Tibial artery (tissue), 4 donors: Measurements from ENCODE around the gene ZBTB7C.

Experiments
- DNase-seq, 2 donors: peaks; one replicate each; pipeline ENCODE4 v3.0.0-alpha.2; 2019
- H3K27ac ChIP-seq, 2 donors: fragments of 200-600 bp; sonication (generic) in 1 of 2; 1 replicate in 1 of 2; 2 replicates in 1 of 2; pipeline ENCODE4 v1.5.1; 2018 to 2019; ENCODE audit warnings: mild to moderate bottlenecking in 1 of 2
- H3K27me3 ChIP-seq, 2 donors: fragments of 200-600 bp; sonication (generic) in 1 of 2; one replicate each; pipeline versions ENCODE4 v1.5.1 to v1.6.0; 2016 to 2019
- H3K36me3 ChIP-seq, 3 donors: fragments of 200-600 bp; sonication (generic) in 2 of 3; one replicate each; pipeline ENCODE4 v1.5.1; 2016 to 2019; ENCODE audit warnings: mild to moderate bottlenecking in 2 of 3
- H3K4me1 ChIP-seq, 4 donors: fragments of 200-600 bp; sonication (generic) in 2 of 4; 1 replicate in 3 of 4; 2 replicates in 1 of 4; pipeline ENCODE4 v1.5.1; 2016 to 2019
- H3K4me3 ChIP-seq, 2 donors: fragments of 200-600 bp; sonication (generic) in 1 of 2; 1 replicate in 1 of 2; 2 replicates in 1 of 2; pipeline ENCODE4 v1.5.1; 2018 to 2019; ENCODE audit warnings: mild to moderate bottlenecking in 2 of 2
- H3K9me3 ChIP-seq, 3 donors: fragments of 200-600 bp; sonication (generic) in 1 of 3; one replicate each; pipeline ENCODE4 v1.5.1; 2016 to 2019
- intact Hi-C: fragments of 100-400 bp; cut with DNase I; formaldehyde crosslinking; loops from one replicate; pipeline ENCODE4 v1.15.0; 2023; ENCODE audit warnings: low total_unique reads
- TF ChIP-seq, protein P1 (sequence below), 2 experiments: fragments of 200-600 bp in 1 of 2; fragments of 450-650 bp in 1 of 2; IDR thresholded peaks; one replicate each; pipeline ENCODE4 v1.5.1; 2017 to 2019; ENCODE audit warnings: antibody characterized with exemption in 2 of 2, mild to moderate bottlenecking in 1 of 2, moderate library complexity in 1 of 2

The ZBTB7C gene

DNA sequence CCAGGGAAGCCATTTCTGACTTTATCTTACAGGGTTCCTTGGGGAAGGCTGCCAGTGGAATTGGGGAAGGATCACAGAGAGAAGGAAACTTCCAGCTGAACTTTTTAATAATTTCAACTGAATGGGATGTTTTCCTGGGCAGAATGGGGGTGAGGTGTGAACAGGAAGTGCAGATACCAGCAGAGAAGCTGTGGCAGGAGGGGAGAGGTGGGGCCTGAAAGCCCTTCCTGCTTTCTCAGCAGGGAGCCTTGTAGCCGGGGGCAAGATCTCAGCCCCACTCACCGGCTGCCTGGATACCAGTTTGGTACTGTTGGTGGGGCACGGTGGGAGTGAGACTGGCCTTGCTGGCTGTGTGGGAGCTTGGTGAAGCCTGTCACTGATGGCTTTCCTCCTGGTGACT, 170.5 kb downstream of the ZBTB7C start:
- TF ChIP-seq, protein P1, sequence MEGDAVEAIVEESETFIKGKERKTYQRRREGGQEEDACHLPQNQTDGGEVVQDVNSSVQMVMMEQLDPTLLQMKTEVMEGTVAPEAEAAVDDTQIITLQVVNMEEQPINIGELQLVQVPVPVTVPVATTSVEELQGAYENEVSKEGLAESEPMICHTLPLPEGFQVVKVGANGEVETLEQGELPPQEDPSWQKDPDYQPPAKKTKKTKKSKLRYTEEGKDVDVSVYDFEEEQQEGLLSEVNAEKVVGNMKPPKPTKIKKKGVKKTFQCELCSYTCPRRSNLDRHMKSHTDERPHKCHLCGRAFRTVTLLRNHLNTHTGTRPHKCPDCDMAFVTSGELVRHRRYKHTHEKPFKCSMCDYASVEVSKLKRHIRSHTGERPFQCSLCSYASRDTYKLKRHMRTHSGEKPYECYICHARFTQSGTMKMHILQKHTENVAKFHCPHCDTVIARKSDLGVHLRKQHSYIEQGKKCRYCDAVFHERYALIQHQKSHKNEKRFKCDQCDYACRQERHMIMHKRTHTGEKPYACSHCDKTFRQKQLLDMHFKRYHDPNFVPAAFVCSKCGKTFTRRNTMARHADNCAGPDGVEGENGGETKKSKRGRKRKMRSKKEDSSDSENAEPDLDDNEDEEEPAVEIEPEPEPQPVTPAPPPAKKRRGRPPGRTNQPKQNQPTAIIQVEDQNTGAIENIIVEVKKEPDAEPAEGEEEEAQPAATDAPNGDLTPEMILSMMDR (IDR thresholded peaks at IDR 0.05) = no peak
- Histone ChIP-seq H3K4me3 (no peak overlapping the region), H3K27ac (no peak overlapping the region), H3K36me3 (no peaks in the 10 kb centered on the region), H3K9me3 (no peaks in the 10 kb centered on the region), H3K27me3 (no peaks in the 10 kb centered on the region), H3K4me1 (peaks cover 0 to 8% (median 0%) of the 10 kb centered on the region in 4 donors)
- DNase-seq = no peak
- intact Hi-C loops = no loop called here

DNA sequence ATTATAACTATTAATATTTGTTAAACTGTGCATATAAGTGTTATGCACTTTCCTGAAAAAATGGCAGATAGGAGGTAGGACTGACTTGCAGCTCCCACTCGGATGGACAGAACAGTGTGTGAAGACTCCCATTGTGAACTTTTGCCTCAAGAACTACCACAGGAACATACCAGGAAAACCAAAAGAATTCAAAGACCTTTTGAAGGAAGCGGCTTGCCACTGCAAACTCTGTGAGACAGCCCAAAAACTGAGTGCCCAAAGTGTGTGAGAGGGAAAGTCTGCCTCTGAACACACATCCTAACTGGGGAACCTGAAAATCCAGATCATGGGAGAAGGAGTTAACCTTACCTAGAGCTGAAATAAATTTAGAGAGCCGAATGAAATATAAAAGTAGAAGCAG, 171.0 kb downstream of the ZBTB7C start:
- intact Hi-C loops = no loop called here
- DNase-seq = no peak
- Histone ChIP-seq H3K27ac (no peak overlapping the region), H3K9me3 (no peaks in the 10 kb centered on the region), H3K4me3 (no peak overlapping the region), H3K27me3 (no peaks in the 10 kb centered on the region), H3K36me3 (no peaks in the 10 kb centered on the region), H3K4me1 (peaks cover 0 to 8% (median 0%) of the 10 kb centered on the region in 4 donors)
- TF ChIP-seq, protein P1 (IDR thresholded peaks at IDR 0.05) = no peak

DNA sequence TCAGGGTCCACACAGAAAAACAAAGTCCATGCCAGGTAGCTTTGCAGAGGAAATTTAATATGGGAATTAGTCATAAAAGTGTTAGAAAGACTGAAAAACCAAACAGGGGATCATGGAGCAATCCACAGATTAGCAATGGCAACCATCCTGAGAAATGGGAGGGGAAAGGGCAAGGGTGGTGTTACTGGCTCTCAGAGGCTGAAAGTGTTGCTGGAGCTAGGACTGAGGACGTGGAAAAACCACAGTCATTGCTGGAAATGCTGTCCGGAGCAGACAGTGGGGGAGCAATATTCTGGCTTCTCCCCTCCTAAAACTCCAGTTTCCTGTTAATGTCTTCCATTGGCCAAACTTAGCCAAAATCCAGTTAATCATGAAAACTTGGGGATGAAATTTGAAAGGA, 172.4 kb downstream of the ZBTB7C start:
- no peaks in the 10 kb centered on the region for H3K36me3 ChIP-seq
- H3K4me3 ChIP-seq = no peak overlapping the region
- intact Hi-C loops = no loop called here
- no peaks in the 10 kb centered on the region for H3K27me3 ChIP-seq
- peaks cover 0 to 8% (median 0%) of the 10 kb centered on the region in 4 donors for H3K4me1 ChIP-seq
- TF ChIP-seq, protein P1 (IDR thresholded peaks at IDR 0.05) = no peak
- no peak for DNase-seq
- no peaks in the 10 kb centered on the region for H3K9me3 ChIP-seq
- no peak overlapping the region for H3K27ac ChIP-seq

DNA sequence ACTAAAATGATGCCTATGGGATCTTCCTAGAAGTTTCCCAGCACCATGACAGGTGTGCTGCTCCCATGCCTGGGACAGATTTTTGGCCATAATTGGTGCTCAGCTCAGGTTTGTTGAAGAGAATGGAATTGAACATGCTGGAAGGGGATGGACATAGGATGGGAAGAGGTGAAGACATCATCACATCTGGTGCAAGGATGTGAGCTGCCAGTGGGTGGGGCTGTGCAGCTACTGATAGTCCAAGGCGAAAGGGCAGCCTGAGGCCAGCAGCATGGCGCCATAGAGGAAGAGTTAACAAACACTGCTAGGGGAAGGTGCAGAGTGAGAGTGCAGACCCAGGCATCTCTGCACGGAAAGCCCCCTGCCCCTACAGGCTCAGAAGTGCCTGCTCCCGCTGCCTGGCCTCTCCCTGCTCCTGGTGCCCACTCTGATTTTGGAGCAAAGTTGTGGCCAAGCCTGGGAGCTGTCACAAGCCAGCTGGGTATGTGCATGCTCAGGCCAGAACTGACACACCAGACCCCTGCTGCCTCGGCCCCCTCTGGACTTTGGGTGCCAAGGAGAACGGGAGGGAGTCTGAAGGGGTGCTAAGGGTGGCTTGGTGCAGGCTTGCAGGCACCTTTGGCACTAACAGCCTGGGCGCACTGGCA, 178.6 kb downstream of the ZBTB7C start:
- Histone ChIP-seq H3K4me1 (peaks cover 0 to 35% (median 18%) of the 10 kb centered on the region in 4 donors), H3K9me3 (no peaks in the 10 kb centered on the region), H3K36me3 (no peaks in the 10 kb centered on the region), H3K4me3 (no peak overlapping the region), H3K27ac (no peak overlapping the region), H3K27me3 (no peaks in the 10 kb centered on the region)
- TF ChIP-seq, protein P1 (IDR thresholded peaks at IDR 0.05) = peak; percentile 16 to 39
- DNase-seq = peak in 1 of 2 donors; percentile 76
- intact Hi-C loops = loop anchor here (5.0 kb wide), 1 partner anchor 217 kb away; no protein-coding TSS in a partner anchor

DNA sequence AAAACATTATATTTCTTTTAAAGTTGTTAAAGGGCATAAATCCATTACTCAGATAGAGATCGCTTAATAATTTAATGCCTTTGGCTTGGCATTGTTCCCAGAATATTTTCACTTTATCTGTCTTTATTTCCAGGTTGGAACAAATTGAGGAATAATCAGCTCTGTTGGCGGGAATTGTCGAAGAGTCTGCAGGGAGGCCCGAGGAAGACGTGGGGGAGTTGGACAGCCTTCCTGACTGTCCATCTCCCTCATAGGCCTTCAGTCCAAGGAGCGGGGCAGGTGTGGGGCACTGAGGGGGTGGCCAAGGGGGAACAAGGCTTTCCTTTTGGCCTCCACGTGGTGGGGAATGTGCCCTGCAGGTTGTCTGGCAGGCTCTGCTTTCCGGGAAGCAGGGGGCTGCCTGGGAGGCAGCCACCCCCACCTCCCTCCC, 179.6 kb downstream of the ZBTB7C start:
- Histone ChIP-seq H3K9me3 (no peaks in the 10 kb centered on the region), H3K36me3 (no peaks in the 10 kb centered on the region), H3K27me3 (no peaks in the 10 kb centered on the region), H3K4me1 (peaks cover 0 to 35% (median 18%) of the 10 kb centered on the region in 4 donors), H3K4me3 (no peak overlapping the region), H3K27ac (no peak overlapping the region)
- TF ChIP-seq, protein P1 (IDR thresholded peaks at IDR 0.05) = no peak
- intact Hi-C loops = no loop called here
- DNase-seq = no peak
